H1 (cell line): ENCODE data around the gene ST6GALNAC3. TPM values are rescaled to one million over a fixed set of nuclear protein-coding genes. Genes with fewer than 3 reads are reported as not detected.

Experiments
- CTCF ChIA-PET: fragments of 300-600 bp; sonication (Branson Sonifier 250); formaldehyde crosslinking; loops from one replicate; lab custom pipeline; 2021; ENCODE audit not compliant: partially characterized antibody; lab: Charles Lee
- POLR2A ChIA-PET: fragments of 300-600 bp; sonication (Branson Sonifier 250); formaldehyde crosslinking; loops from one replicate; lab custom pipeline; 2021; ENCODE audit warnings: inconsistent platforms; ENCODE audit not compliant: partially characterized antibody; lab: Charles Lee
- DNase-seq, 2 experiments: peaks; one replicate each; pipeline versions ENCODE4 v3.0.0 to v3.0.0-alpha.2; 2010 to 2022; ENCODE audit warnings: low spot score in 2 of 2, low read depth in 1 of 2, mixed read lengths in 1 of 2
- FAIRE-seq: peaks from 2 replicates; lab custom pipeline; 2011; peaks lifted over from hg19 to GRCh38; lab: Jason Lieb, UNC
- H2AFZ ChIP-seq: 2 replicates; pipeline ENCODE4 v1.8.1; 2012; ENCODE audit warnings: low read length, inconsistent platforms
- H2AK5ac ChIP-seq: 2 replicates; pipeline ENCODE4 v1.6.1; 2013; ENCODE audit warnings: low read depth, low read length
- H2BK120ac ChIP-seq: replicated peaks from 2 replicates; pipeline ENCODE3; 2013; ENCODE audit warnings: low read depth, low read length, inconsistent platforms
- H2BK12ac ChIP-seq: 2 replicates; pipeline ENCODE4 v1.6.1; 2013; ENCODE audit warnings: low read depth, low read length
- H2BK15ac ChIP-seq: 2 replicates; pipeline ENCODE4 v1.6.1; 2013; ENCODE audit warnings: low read length
- H2BK20ac ChIP-seq: 2 replicates; pipeline ENCODE4 v1.6.1; 2013; ENCODE audit warnings: low read length
- H2BK5ac ChIP-seq: 2 replicates; pipeline ENCODE4 v1.6.1; 2013; ENCODE audit warnings: low read depth, low read length
- H3K14ac ChIP-seq: 2 replicates; pipeline ENCODE4 v1.6.1; 2013; ENCODE audit warnings: inconsistent platforms; ENCODE audit not compliant: insufficient read length
- H3K18ac ChIP-seq: 2 replicates; pipeline ENCODE4 v1.6.1; 2013; ENCODE audit warnings: low read length; ENCODE audit errors: extremely low read depth
- H3K23ac ChIP-seq: 2 replicates; pipeline ENCODE4 v1.6.1; 2013; ENCODE audit warnings: inconsistent platforms; ENCODE audit not compliant: insufficient read length
- H3K23me2 ChIP-seq: 2 replicates; pipeline ENCODE4 v1.6.1; 2013; ENCODE audit warnings: low read depth, low read length
- H3K27ac ChIP-seq: 2 replicates; pipeline ENCODE4 v1.6.1; 2011; ENCODE audit warnings: low read depth, low read length, inconsistent platforms
- H3K27me3 ChIP-seq, 4 experiments: replicated peaks in 1 of 4; 1 replicate in 1 of 4; 2 replicates in 3 of 4; pipeline versions ENCODE4 v1.6.1 to v1.8.1; 2011 to 2013; ENCODE audit warnings: low read length in 3 of 4, mild to moderate bottlenecking in 3 of 4, inconsistent platforms in 2 of 4, mixed read lengths in 2 of 4, moderate library complexity in 1 of 4; ENCODE audit not compliant: control insufficient read depth in 3 of 4, insufficient read depth in 3 of 4; ENCODE audit errors: extremely low read depth in 1 of 4
- H3K36me3 ChIP-seq, 4 experiments: 2 replicates each; pipeline versions ENCODE4 v1.6.1 to v1.8.1; 2011 to 2013; ENCODE audit warnings: mild to moderate bottlenecking in 4 of 4, low read length in 3 of 4, moderate library complexity in 2 of 4, control low read depth in 1 of 4, inconsistent platforms in 1 of 4; ENCODE audit not compliant: insufficient read depth in 4 of 4, control insufficient read depth in 2 of 4
- H3K4ac ChIP-seq: replicated peaks from 2 replicates; pipeline ENCODE3; 2013; ENCODE audit warnings: low read length, low read depth, mixed read lengths, inconsistent platforms; ENCODE audit not compliant: insufficient read length
- H3K4me1 ChIP-seq, 4 experiments: replicated peaks in 1 of 4; 1 replicate in 1 of 4; 2 replicates in 3 of 4; pipeline versions ENCODE4 v1.6.1 to v1.8.1; 2011 to 2013; ENCODE audit warnings: low read length in 3 of 4, inconsistent platforms in 2 of 4, mixed read lengths in 1 of 4; ENCODE audit not compliant: insufficient read depth in 4 of 4, control insufficient read depth in 3 of 4
- H3K4me2 ChIP-seq, 2 experiments: 2 replicates each; pipeline versions ENCODE4 v1.6.1 to v1.8.1; 2011 to 2013; ENCODE audit warnings: low read depth in 2 of 2, low read length in 2 of 2, control low read depth in 1 of 2, inconsistent platforms in 1 of 2, mild to moderate bottlenecking in 1 of 2; ENCODE audit not compliant: insufficient read depth in 1 of 2
- H3K4me3 ChIP-seq, 4 experiments: fragments of 200-600, 300-600 bp in 1 of 4; sonication (generic), shearing (Covaris generic), sonication (Bioruptor Twin) in 1 of 4; 2 replicates each; pipeline versions ENCODE4 v1.5.1 to v1.8.1; 2011 to 2016; ENCODE audit warnings: low read length in 4 of 4, low read depth in 3 of 4, control low read depth in 2 of 4, inconsistent platforms in 2 of 4, mild to moderate bottlenecking in 2 of 4, mixed read lengths in 1 of 4, moderate library complexity in 1 of 4; ENCODE audit not compliant: insufficient read depth in 2 of 4; ENCODE audit errors: extremely low read depth in 1 of 4
- H3K56ac ChIP-seq: replicated peaks from 2 replicates; pipeline ENCODE3; 2013; ENCODE audit warnings: low read depth, mild to moderate bottlenecking, mixed read lengths, low read length, inconsistent platforms; ENCODE audit not compliant: insufficient read length
- H3K79me1 ChIP-seq: 2 replicates; pipeline ENCODE4 v1.6.1; 2013; ENCODE audit warnings: low read depth, low read length, control low read depth
- H3K79me2 ChIP-seq, 2 experiments: 2 replicates each; pipeline versions ENCODE4 v1.6.1 to v1.8.1; 2012 to 2013; ENCODE audit warnings: low read length in 2 of 2, mild to moderate bottlenecking in 2 of 2, inconsistent platforms in 1 of 2; ENCODE audit not compliant: insufficient read depth in 2 of 2, control insufficient read depth in 1 of 2
- H3K9ac ChIP-seq, 4 experiments: replicated peaks in 1 of 4; 1 replicate in 1 of 4; 2 replicates in 3 of 4; pipeline versions ENCODE4 v1.6.1 to v1.8.1; 2011 to 2013; ENCODE audit warnings: low read depth in 3 of 4, low read length in 3 of 4, control low read depth in 2 of 4, mild to moderate bottlenecking in 2 of 4, moderate library complexity in 2 of 4, inconsistent platforms in 1 of 4; ENCODE audit errors: extremely low read depth in 1 of 4
- H3K9me3 ChIP-seq, 2 experiments: 2 replicates each; pipeline versions ENCODE4 v1.6.1 to v1.8.1; 2012 to 2013; ENCODE audit warnings: mild to moderate bottlenecking in 2 of 2, moderate library complexity in 2 of 2, control low read depth in 1 of 2, inconsistent platforms in 1 of 2, low read depth in 1 of 2, low read length in 1 of 2, mixed read lengths in 1 of 2; ENCODE audit not compliant: insufficient read depth in 2 of 2
- H4K20me1 ChIP-seq, 2 experiments: replicated peaks in 1 of 2; 2 replicates each; pipeline versions ENCODE3 to v1.8.1; 2011 to 2013; ENCODE audit warnings: inconsistent platforms in 2 of 2, low read length in 2 of 2, mild to moderate bottlenecking in 1 of 2; ENCODE audit not compliant: insufficient read depth in 2 of 2, control insufficient read depth in 1 of 2
- H4K5ac ChIP-seq: 2 replicates; pipeline ENCODE4 v1.6.1; 2013; ENCODE audit warnings: low read length, low read depth, mixed read lengths, inconsistent platforms; ENCODE audit not compliant: insufficient read length
- H4K8ac ChIP-seq: 2 replicates; pipeline ENCODE4 v1.8.0; 2013; ENCODE audit warnings: mild to moderate bottlenecking, moderate library complexity, low read length, inconsistent platforms; ENCODE audit not compliant: insufficient read depth; ENCODE audit errors: extremely low read depth
- H4K91ac ChIP-seq: replicated peaks from 2 replicates; pipeline ENCODE3; 2013; ENCODE audit warnings: low read length, mixed read lengths, inconsistent platforms; ENCODE audit not compliant: insufficient read length
- BRCA1 ChIP-seq: IDR thresholded peaks from 2 replicates; pipeline ENCODE4 v1.6.1; 2012; ENCODE audit warnings: low read depth, low read length, improper control_type of control experiment
- CBX8 ChIP-seq: fragments of 300-800, 300-1000 bp; sonication (generic); IDR thresholded peaks from 2 replicates; pipeline ENCODE4 v1.7.1; 2016; ENCODE audit warnings: low read depth, low read length, borderline replicate concordance
- CTBP2 ChIP-seq: IDR thresholded peaks from 2 replicates; pipeline ENCODE4 v1.7.0; 2011; ENCODE audit warnings: borderline replicate concordance, mild to moderate bottlenecking, moderate library complexity, mixed read lengths, low read length; ENCODE audit not compliant: insufficient read depth, insufficient read length
- RAD21 ChIP-seq, 2 experiments: IDR thresholded peaks in 1 of 2; conservative IDR thresholded peaks in 1 of 2; 2 replicates each; pipeline ENCODE4 v1.6.1; 2011; ENCODE audit warnings: low read depth in 2 of 2, low read length in 2 of 2, improper control_type of control experiment in 1 of 2, inconsistent platforms in 1 of 2, mild to moderate bottlenecking in 1 of 2, moderate library complexity in 1 of 2
- RBBP5 ChIP-seq: IDR thresholded peaks from 2 replicates; pipeline ENCODE4 v1.7.1; 2012; ENCODE audit warnings: low read depth, mild to moderate bottlenecking, inconsistent platforms, low read length, moderate library complexity, borderline replicate concordance
- SIN3A ChIP-seq, 2 experiments: IDR thresholded peaks in 1 of 2; conservative IDR thresholded peaks in 1 of 2; 2 replicates each; pipeline ENCODE4 v1.6.1; 2011 to 2012; ENCODE audit warnings: low read length in 2 of 2, improper control_type of control experiment in 1 of 2, low read depth in 1 of 2, mild to moderate bottlenecking in 1 of 2
- SRF ChIP-seq: IDR thresholded peaks from 2 replicates; pipeline ENCODE4 v1.6.1; 2011; ENCODE audit warnings: mild to moderate bottlenecking, low read depth, low read length, moderate library complexity
- TBP ChIP-seq: IDR thresholded peaks from 2 replicates; pipeline ENCODE4 v1.6.1; 2011; ENCODE audit warnings: low read depth, low read length, improper control_type of control experiment
- TCF12 ChIP-seq: IDR thresholded peaks from 2 replicates; pipeline ENCODE4 v1.6.1; 2011; ENCODE audit warnings: low read depth, mild to moderate bottlenecking, low read length
- WGBS, 2 experiments: shearing (Covaris generic) in 1 of 2; methylation state at CpG; one replicate each; pipeline versions ENCODE4 v1.1.6 to v1.1.7; 2013 to 2015; ENCODE audit warnings: low lambda C conversion rate in 2 of 2, mixed read lengths in 2 of 2, inconsistent platforms in 1 of 2, low coverage in 1 of 2, missing lambda C conversion rate in 1 of 2; ENCODE audit not compliant: insufficient replicate concordance in 2 of 2, insufficient coverage in 1 of 2, insufficient read length in 1 of 2; ENCODE audit errors: extremely low coverage in 1 of 2, missing lambda C conversion rate in 1 of 2; 5-methylcytosine and 5-hydroxymethylcytosine counted together
- polyA plus RNA-seq, 7 experiments: library from polyadenylated mRNA; depleted of rRNA in 3 of 7; stranded (reverse) in 5 of 7; unstranded in 2 of 7; fragments of >200 nt in 5 of 7; fragments of 200-250 nt in 2 of 7; gene quantifications; 1 replicate in 5 of 7; 2 replicates in 1 of 7; 4 replicates in 1 of 7; pipeline versions ENCODE4 v1.2.1 to v1.2.3, GENCODE V29; 2011 to 2013; ENCODE audit warnings: missing spikeins in 2 of 7, mixed read lengths in 2 of 7
- total RNA-seq: library from RNA; stranded (reverse); fragmentation: NEBNext Ultra II Directional; extraction: Animal tissue kit (Norgen Biotek cat#: 25700); gene quantifications from 2 replicates; pipeline ENCODE4 v1.2.1, GENCODE V29; 2021
- TF ChIP-seq, protein P1 (sequence below), 3 experiments: IDR thresholded peaks; 1 replicate in 2 of 3; 2 replicates in 1 of 3; pipeline versions ENCODE4 v1.5.1 to v1.6.1; 2011; ENCODE audit warnings: low read length in 3 of 3, mild to moderate bottlenecking in 3 of 3, inconsistent platforms in 2 of 3, low read depth in 1 of 3, moderate library complexity in 1 of 3; ENCODE audit not compliant: insufficient read depth in 1 of 3; ENCODE audit errors: control extremely low read depth in 1 of 3

Gene ST6GALNAC3
- total and polyA plus RNA-seq, 2 of the 8 experiments (the other 6 are each of a cell fraction or from before 2014, with no cell fraction given): 4.9 to 19.0 TPM

GRCh38 chr1:76110666-76111065, 36.1 kb downstream of the ST6GALNAC3 start:
- ChIA-PET CTCF (no interaction called here), POLR2A (no interaction called here)
- TF ChIP-seq CBX8 (no peak), TCF12 (no peak), SRF (no peak), TBP (no peak), BRCA1 (no peak), CTBP2 (no peak), RBBP5 (no peak), RAD21 (IDR thresholded peaks at IDR 0.05 in 1 of 2, conservative IDR thresholded peaks at IDR 0.05 in 1 of 2; ENCODE audit: low read depth in 2 of 2, low read length in 2 of 2) (no peak), SIN3A (conservative IDR thresholded peaks at IDR 0.05 in 1 of 2, IDR thresholded peaks at IDR 0.05 in 1 of 2; ENCODE audit: low read depth in 1 of 2, low read length in 2 of 2) (no peak)
- TF ChIP-seq, protein P1, sequence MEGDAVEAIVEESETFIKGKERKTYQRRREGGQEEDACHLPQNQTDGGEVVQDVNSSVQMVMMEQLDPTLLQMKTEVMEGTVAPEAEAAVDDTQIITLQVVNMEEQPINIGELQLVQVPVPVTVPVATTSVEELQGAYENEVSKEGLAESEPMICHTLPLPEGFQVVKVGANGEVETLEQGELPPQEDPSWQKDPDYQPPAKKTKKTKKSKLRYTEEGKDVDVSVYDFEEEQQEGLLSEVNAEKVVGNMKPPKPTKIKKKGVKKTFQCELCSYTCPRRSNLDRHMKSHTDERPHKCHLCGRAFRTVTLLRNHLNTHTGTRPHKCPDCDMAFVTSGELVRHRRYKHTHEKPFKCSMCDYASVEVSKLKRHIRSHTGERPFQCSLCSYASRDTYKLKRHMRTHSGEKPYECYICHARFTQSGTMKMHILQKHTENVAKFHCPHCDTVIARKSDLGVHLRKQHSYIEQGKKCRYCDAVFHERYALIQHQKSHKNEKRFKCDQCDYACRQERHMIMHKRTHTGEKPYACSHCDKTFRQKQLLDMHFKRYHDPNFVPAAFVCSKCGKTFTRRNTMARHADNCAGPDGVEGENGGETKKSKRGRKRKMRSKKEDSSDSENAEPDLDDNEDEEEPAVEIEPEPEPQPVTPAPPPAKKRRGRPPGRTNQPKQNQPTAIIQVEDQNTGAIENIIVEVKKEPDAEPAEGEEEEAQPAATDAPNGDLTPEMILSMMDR (IDR thresholded peaks at IDR 0.05; ENCODE audit: control extremely low read depth in 1 of 3, insufficient read depth in 1 of 3, low read depth in 1 of 3, low read length in 3 of 3): no peak

More at GRCh38 chr1:76110666-76111065, 36.1 kb downstream of the ST6GALNAC3 start:
- no peak overlapping the region for H3K23ac ChIP-seq
- no peak overlapping the region for H3K4me3 ChIP-seq
- no peak overlapping the region for H2BK120ac ChIP-seq
- no peak overlapping the region for H2BK20ac ChIP-seq
- H2BK12ac ChIP-seq: no peak overlapping the region
- no peak overlapping the region for H3K18ac ChIP-seq
- no peak overlapping the region for H4K5ac ChIP-seq
- H3K36me3 ChIP-seq: no peaks in the 10 kb centered on the region; a peak in 1 of 8 replicates
- H3K4me2 ChIP-seq: no peak overlapping the region
- H4K8ac ChIP-seq: no peak overlapping the region
- peaks cover 2 to 19% of the 10 kb centered on the region in 2 experiments; a peak in 3 of 4 replicates for H3K79me2 ChIP-seq
- H3K79me1 ChIP-seq: 0 out of 2 replicates have a peak, but pooled peaks cover 3% of the 10 kb centered on the region
- no peaks in the 10 kb centered on the region for H3K23me2 ChIP-seq
- H2BK15ac ChIP-seq: no peak overlapping the region
- DNase-seq (no peak), FAIRE-seq (no peak)
- 0 out of 4 replicates have a peak, but pooled peaks cover 0 to 5% of the 10 kb centered on the region in 2 experiments for H3K9me3 ChIP-seq
- H4K20me1 ChIP-seq: no peaks in the 10 kb centered on the region
- no peak overlapping the region for H3K9ac ChIP-seq
- peaks cover 0 to 3% (median 1%) of the 10 kb centered on the region in 4 experiments; a peak in 3 of 7 replicates for H3K4me1 ChIP-seq
- H3K4ac ChIP-seq: no peak overlapping the region
- H3K27me3 ChIP-seq: no peaks in the 10 kb centered on the region
- no peak overlapping the region for H3K56ac ChIP-seq
- H2AFZ ChIP-seq: no peak overlapping the region
- no peak overlapping the region for H2BK5ac ChIP-seq
- H3K14ac ChIP-seq: no peak overlapping the region
- no peak overlapping the region for H2AK5ac ChIP-seq
- 96% methylated on average over 1 of the region's 1 CpG; no CpG with 5 or more reads in 1 of the 2 experiments for WGBS, 2 experiments
- H4K91ac ChIP-seq: no peak overlapping the region
- H3K27ac ChIP-seq: no peak overlapping the region
